Measurements from ENCODE around the gene SPACDR. TPM values are rescaled to one million over a fixed set of nuclear protein-coding genes. Genes with fewer than 3 reads are reported as not detected.

Gene SPACDR
- total and polyA plus RNA-seq, 9 of the 15 experiments (the other 6 are each of a cell fraction or from before 2014, with no cell fraction given): 0.07 to 0.55 (median 0.14) TPM; not detected in 1

DNA sequence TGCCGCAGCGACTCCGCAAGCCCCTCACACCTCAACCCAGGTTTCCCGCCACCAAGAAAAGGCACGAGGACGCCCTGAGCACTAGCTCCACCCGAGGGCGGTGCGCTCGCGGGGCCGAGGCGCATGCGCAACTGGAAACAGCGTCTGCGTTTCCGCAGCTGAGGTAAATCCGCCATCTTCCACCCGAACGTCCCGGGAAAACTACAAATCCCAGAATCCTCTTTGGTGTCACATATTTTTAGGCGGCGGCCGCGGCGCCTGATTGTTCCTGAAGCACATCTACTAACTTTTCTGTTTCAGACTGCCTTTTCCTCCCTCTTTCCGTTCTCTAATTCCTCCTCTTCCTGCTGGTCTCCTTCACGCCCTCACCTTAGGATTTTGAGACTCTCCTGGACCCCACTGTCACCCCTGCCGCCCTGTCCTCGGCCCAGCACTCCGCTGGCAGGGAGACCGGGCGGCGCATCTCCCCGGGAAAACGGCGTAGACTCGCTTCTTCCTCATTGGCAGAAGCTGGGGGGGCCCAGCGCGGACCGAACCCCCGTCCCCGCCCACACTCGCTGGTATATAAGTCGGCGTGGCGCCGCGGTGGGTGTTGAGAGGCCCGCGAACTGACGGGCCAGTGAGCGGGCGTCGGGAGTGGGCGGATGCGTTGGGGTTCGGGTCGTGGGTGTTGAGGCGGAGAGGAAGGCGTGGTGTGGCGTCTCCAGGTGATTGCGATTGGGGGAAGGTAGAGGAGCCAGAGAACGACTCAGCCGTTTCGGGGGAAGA, 35.7 kb downstream of the SPACDR start, which contains the start of gene ZCWPW1 (continued):
- TF ChIP-seq, protein P1, sequence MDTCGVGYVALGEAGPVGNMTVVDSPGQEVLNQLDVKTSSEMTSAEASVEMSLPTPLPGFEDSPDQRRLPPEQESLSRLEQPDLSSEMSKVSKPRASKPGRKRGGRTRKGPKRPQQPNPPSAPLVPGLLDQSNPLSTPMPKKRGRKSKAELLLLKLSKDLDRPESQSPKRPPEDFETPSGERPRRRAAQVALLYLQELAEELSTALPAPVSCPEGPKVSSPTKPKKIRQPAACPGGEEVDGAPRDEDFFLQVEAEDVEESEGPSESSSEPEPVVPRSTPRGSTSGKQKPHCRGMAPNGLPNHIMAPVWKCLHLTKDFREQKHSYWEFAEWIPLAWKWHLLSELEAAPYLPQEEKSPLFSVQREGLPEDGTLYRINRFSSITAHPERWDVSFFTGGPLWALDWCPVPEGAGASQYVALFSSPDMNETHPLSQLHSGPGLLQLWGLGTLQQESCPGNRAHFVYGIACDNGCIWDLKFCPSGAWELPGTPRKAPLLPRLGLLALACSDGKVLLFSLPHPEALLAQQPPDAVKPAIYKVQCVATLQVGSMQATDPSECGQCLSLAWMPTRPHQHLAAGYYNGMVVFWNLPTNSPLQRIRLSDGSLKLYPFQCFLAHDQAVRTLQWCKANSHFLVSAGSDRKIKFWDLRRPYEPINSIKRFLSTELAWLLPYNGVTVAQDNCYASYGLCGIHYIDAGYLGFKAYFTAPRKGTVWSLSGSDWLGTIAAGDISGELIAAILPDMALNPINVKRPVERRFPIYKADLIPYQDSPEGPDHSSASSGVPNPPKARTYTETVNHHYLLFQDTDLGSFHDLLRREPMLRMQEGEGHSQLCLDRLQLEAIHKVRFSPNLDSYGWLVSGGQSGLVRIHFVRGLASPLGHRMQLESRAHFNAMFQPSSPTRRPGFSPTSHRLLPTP (IDR thresholded peaks at IDR 0.05; ENCODE audit: borderline replicate concordance, extremely low read depth, insufficient read length): no peak
- TF ChIP-seq NR4A1 (CRISPR knock-in tag; IDR thresholded peaks at IDR 0.05): no peak
- TF ChIP-seq NR4A1 (tag; IDR thresholded peaks at IDR 0.05): no peak; the same call in 1 of the 2 replicates
- peak; percentile 93 for TF ChIP-seq ZNF431 (CRISPR knock-in tag; IDR thresholded peaks at IDR 0.05)
- TF ChIP-seq SPI1 (IDR thresholded peaks at IDR 0.05; ENCODE audit: borderline replicate concordance, low read depth, low read length): peak; percentile 73
- peak; percentile 77 for TF ChIP-seq CREM (IDR thresholded peaks at IDR 0.05; ENCODE audit: low read depth)
- no peak for TF ChIP-seq DDX20 (tag; IDR thresholded peaks at IDR 0.05; ENCODE audit: low read depth)
- TF ChIP-seq ZNF79 (CRISPR knock-in tag; IDR thresholded peaks at IDR 0.05; ENCODE audit: low read depth): no peak
- no peak for TF ChIP-seq ADNP (tag; IDR thresholded peaks at IDR 0.05)
- TF ChIP-seq STAT5B (CRISPR knock-in tag; IDR thresholded peaks at IDR 0.05): no peak
- peak; percentile 79 for TF ChIP-seq TEAD4 (IDR thresholded peaks at IDR 0.05; ENCODE audit: low read length)
- TF ChIP-seq TEAD4 (CRISPR knock-in tag; IDR thresholded peaks at IDR 0.05; ENCODE audit: borderline replicate concordance): peak; percentile 94; the same call in 1 of the 2 replicates
- TF ChIP-seq CBX2 (IDR thresholded peaks at IDR 0.05; ENCODE audit: insufficient read depth, low read length, poor library complexity, severe bottlenecking): no peak
- TF ChIP-seq NEUROD1 (IDR thresholded peaks at IDR 0.05; ENCODE audit: borderline replicate concordance, low read depth, low read length, partially characterized antibody): peak; percentile 82
- TF ChIP-seq NR2F6 (CRISPR knock-in tag; IDR thresholded peaks at IDR 0.05): peak; percentile 68; the same call in 1 of the 2 replicates
- TF ChIP-seq, protein P2, sequence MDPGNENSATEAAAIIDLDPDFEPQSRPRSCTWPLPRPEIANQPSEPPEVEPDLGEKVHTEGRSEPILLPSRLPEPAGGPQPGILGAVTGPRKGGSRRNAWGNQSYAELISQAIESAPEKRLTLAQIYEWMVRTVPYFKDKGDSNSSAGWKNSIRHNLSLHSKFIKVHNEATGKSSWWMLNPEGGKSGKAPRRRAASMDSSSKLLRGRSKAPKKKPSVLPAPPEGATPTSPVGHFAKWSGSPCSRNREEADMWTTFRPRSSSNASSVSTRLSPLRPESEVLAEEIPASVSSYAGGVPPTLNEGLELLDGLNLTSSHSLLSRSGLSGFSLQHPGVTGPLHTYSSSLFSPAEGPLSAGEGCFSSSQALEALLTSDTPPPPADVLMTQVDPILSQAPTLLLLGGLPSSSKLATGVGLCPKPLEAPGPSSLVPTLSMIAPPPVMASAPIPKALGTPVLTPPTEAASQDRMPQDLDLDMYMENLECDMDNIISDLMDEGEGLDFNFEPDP (CRISPR knock-in tag; IDR thresholded peaks at IDR 0.05): peak; percentile 87; the same call in 1 of the 2 replicates
- peak; percentile 76; the same call in 1 of the 2 replicates for TF ChIP-seq CBX5 (IDR thresholded peaks at IDR 0.05; ENCODE audit: borderline replicate concordance, low read depth)
- TF ChIP-seq, protein P3, sequence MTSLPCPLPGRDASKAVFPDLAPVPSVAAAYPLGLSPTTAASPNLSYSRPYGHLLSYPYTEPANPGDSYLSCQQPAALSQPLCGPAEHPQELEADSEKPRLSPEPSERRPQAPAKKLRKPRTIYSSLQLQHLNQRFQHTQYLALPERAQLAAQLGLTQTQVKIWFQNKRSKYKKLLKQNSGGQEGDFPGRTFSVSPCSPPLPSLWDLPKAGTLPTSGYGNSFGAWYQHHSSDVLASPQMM (CRISPR knock-in tag; IDR thresholded peaks at IDR 0.05): no peak
- TF ChIP-seq ZNF717 (CRISPR knock-in tag; IDR thresholded peaks at IDR 0.05): peak; percentile 94
- peak; percentile 9 for TF ChIP-seq ZNF146 (CRISPR knock-in tag; IDR thresholded peaks at IDR 0.05; ENCODE audit: unreplicated experiment)
- TF ChIP-seq, protein P4, sequence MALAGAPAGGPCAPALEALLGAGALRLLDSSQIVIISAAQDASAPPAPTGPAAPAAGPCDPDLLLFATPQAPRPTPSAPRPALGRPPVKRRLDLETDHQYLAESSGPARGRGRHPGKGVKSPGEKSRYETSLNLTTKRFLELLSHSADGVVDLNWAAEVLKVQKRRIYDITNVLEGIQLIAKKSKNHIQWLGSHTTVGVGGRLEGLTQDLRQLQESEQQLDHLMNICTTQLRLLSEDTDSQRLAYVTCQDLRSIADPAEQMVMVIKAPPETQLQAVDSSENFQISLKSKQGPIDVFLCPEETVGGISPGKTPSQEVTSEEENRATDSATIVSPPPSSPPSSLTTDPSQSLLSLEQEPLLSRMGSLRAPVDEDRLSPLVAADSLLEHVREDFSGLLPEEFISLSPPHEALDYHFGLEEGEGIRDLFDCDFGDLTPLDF (CRISPR knock-in tag; IDR thresholded peaks at IDR 0.05): peak; percentile 97

Measured in K562 (cell line).